HepG2 (cell line): ENCODE results near the gene MXRA7. TPM values are rescaled to one million over a fixed set of nuclear protein-coding genes. Genes with fewer than 3 reads are reported as not detected.

Experiments used
- ATF6 ChIP-seq: sonication (generic); formaldehyde crosslinking; conservative IDR thresholded peaks from 2 replicates; pipeline ENCODE4 v1.4.0; 2020; ENCODE audit warnings: missing genetic modification reagents
- CBX1 ChIP-seq: IDR thresholded peaks from one replicate; pipeline ENCODE4 v1.6.1; 2016; ENCODE audit warnings: antibody characterized with exemption, low read depth
- CC2D1A ChIP-seq: sonication (generic); formaldehyde crosslinking; IDR thresholded peaks from 2 replicates; pipeline ENCODE4 v1.8.1; 2023; ENCODE audit warnings: mild to moderate bottlenecking, missing genetic modification reagents
- CCAR2 ChIP-seq: fragments of 200-400 bp; formaldehyde crosslinking; optimal IDR thresholded peaks from 2 replicates; pipeline ENCODE3; 2018; ENCODE audit warnings: low read depth, mild to moderate bottlenecking, low read length, moderate library complexity
- GMEB2 ChIP-seq: IDR thresholded peaks from 2 replicates; pipeline ENCODE4 v1.6.1; 2016; ENCODE audit warnings: missing biosample characterization, missing genetic modification reagents, low read depth
- GRHL1 ChIP-seq: sonication (generic); formaldehyde crosslinking; conservative IDR thresholded peaks from 2 replicates; pipeline ENCODE4 v1.8.0; 2022; ENCODE audit warnings: missing genetic modification reagents
- HES4 ChIP-seq: sonication (generic); formaldehyde crosslinking; IDR thresholded peaks from 2 replicates; pipeline ENCODE4 v1.9.0; 2021; ENCODE audit warnings: mild to moderate bottlenecking, missing genetic modification reagents, borderline replicate concordance
- KDM4B ChIP-seq: sonication (generic); formaldehyde crosslinking; IDR thresholded peaks from 2 replicates; pipeline ENCODE4 v1.4.0; 2020; ENCODE audit warnings: missing genetic modification reagents
- KDM6A ChIP-seq: IDR thresholded peaks from 2 replicates; pipeline ENCODE4 v1.6.1; 2016; ENCODE audit warnings: low read depth
- NCOR1 ChIP-seq: fragments of 200-600 bp; sonication (generic); IDR thresholded peaks from 2 replicates; pipeline ENCODE4 v1.7.0; 2017; ENCODE audit warnings: antibody characterized with exemption, low read length, borderline replicate concordance
- NFYB ChIP-seq: sonication (generic); formaldehyde crosslinking; IDR thresholded peaks from 2 replicates; pipeline ENCODE4 v1.4.0; 2020; ENCODE audit warnings: missing genetic modification reagents
- RFXANK ChIP-seq: IDR thresholded peaks from 2 replicates; pipeline ENCODE4 v1.6.1; 2016
- SETDB1 ChIP-seq: sonication (generic); formaldehyde crosslinking; IDR thresholded peaks from 2 replicates; pipeline ENCODE4 v1.5.1; 2020; ENCODE audit warnings: missing genetic modification reagents, mild to moderate bottlenecking, borderline replicate concordance
- SMAD9 ChIP-seq: sonication (generic); formaldehyde crosslinking; IDR thresholded peaks from 2 replicates; pipeline ENCODE4 v1.5.1; 2020; ENCODE audit warnings: mild to moderate bottlenecking, missing genetic modification reagents
- SOX5 ChIP-seq: IDR thresholded peaks from 2 replicates; pipeline ENCODE4 v1.6.1; 2016; ENCODE audit warnings: borderline replicate concordance
- SRF ChIP-seq: IDR thresholded peaks from 2 replicates; pipeline ENCODE4 v1.6.1; 2011; ENCODE audit warnings: mild to moderate bottlenecking, low read depth, low read length, moderate library complexity
- SRSF1 ChIP-seq: fragments of 200-400 bp; formaldehyde crosslinking; optimal IDR thresholded peaks from 2 replicates; pipeline ENCODE3; 2017; ENCODE audit warnings: mild to moderate bottlenecking, low read depth, low read length, moderate library complexity
- TCF12 ChIP-seq, 2 experiments: fragments of 450-650 bp in 1 of 2; sonication (generic) in 1 of 2; formaldehyde crosslinking in 1 of 2; IDR thresholded peaks; 2 replicates each; pipeline versions ENCODE4 v1.6.1 to v1.8.0; 2017 to 2022; ENCODE audit warnings: antibody characterized with exemption in 1 of 2, mild to moderate bottlenecking in 1 of 2, missing genetic modification reagents in 1 of 2, moderate library complexity in 1 of 2
- TEAD2 ChIP-seq: sonication (generic); formaldehyde crosslinking; IDR thresholded peaks from 2 replicates; pipeline ENCODE4 v1.9.0; 2021; ENCODE audit warnings: missing genetic modification reagents
- WIZ ChIP-seq: sonication (generic); formaldehyde crosslinking; IDR thresholded peaks from 2 replicates; pipeline ENCODE4 v1.5.1; 2020; ENCODE audit warnings: mild to moderate bottlenecking, missing genetic modification reagents
- ZEB1 ChIP-seq: IDR thresholded peaks from 2 replicates; pipeline ENCODE4 v1.6.1; 2012; ENCODE audit warnings: mild to moderate bottlenecking, low read depth, inconsistent platforms; ENCODE audit not compliant: insufficient replicate concordance
- ZNF296 ChIP-seq: sonication (generic); formaldehyde crosslinking; conservative IDR thresholded peaks from 2 replicates; pipeline ENCODE4 v1.5.0; 2020; ENCODE audit warnings: mild to moderate bottlenecking, missing genetic modification reagents
- ZNF503 ChIP-seq: sonication (generic); formaldehyde crosslinking; IDR thresholded peaks from 2 replicates; pipeline ENCODE4 v1.4.0; 2020; ENCODE audit warnings: missing genetic modification reagents
- ZNF776 ChIP-seq: sonication (generic); formaldehyde crosslinking; IDR thresholded peaks from 2 replicates; pipeline ENCODE4 v1.4.0; 2020; ENCODE audit warnings: mild to moderate bottlenecking, missing genetic modification reagents
- polyA plus RNA-seq, 8 experiments: library from polyadenylated mRNA; depleted of rRNA in 3 of 8; stranded (reverse) in 7 of 8; unstranded in 1 of 8; fragments of >200 nt; fragmentation: Illumina TruSeq in 4 of 8; extraction: Trizol in 4 of 8; gene quantifications; 2 replicates each; pipeline versions ENCODE4 v1.2.1 to v1.2.3, GENCODE V29; 2011 to 2016; ENCODE audit warnings: low read depth in 4 of 8, missing spikeins in 1 of 8, mixed read lengths in 1 of 8; ENCODE audit not compliant: insufficient read depth in 1 of 8
- total RNA-seq, 5 experiments: library from RNA; depleted of rRNA; stranded (reverse); fragments of >200 nt; fragmentation: Illumina TruSeq; extraction: Trizol; gene quantifications; 2 replicates each; pipeline ENCODE4 v1.2.3, GENCODE V29; 2016; ENCODE audit warnings: low read depth in 1 of 5

MXRA7 gene
- total and polyA plus RNA-seq, 2 of the 13 experiments (the other 11 are each of a cell fraction or from before 2014, with no cell fraction given), result 44.8 to 112 TPM

- TF ChIP-seq TEAD2, result no peak; the same call in 1 of the 2 replicates
- no peak for TF ChIP-seq NFYB
- TF ChIP-seq SOX5 (CRISPR knock-in tag), result peak; percentile 60
- no peak for TF ChIP-seq CC2D1A (CRISPR knock-in tag)
- TF ChIP-seq WIZ (CRISPR knock-in tag), result no peak; the same call in 1 of the 2 replicates
- no peak for TF ChIP-seq SETDB1 (CRISPR knock-in tag)
- TF ChIP-seq ATF6, result no peak
- TF ChIP-seq ZNF296 (CRISPR knock-in tag), result no peak
- no peak for TF ChIP-seq SMAD9 (CRISPR knock-in tag)
- no peak for TF ChIP-seq SRF
- no peak for TF ChIP-seq CBX1
- TF ChIP-seq GRHL1 (CRISPR knock-in tag), result no peak
- peak; percentile 41; the same call in 1 of the 2 replicates for TF ChIP-seq KDM4B (CRISPR knock-in tag)
- peak; percentile 89 for TF ChIP-seq SRSF1
- 0 out of 2 replicates have a peak, but pooled peaks have one; percentile 74 for TF ChIP-seq RFXANK (CRISPR knock-in tag)
- peak; percentile 6 for TF ChIP-seq ZEB1
- no peak for TF ChIP-seq CCAR2
- TF ChIP-seq NCOR1, result peak; percentile 69; the same call in 1 of the 2 replicates
- 0 out of 2 replicates have a peak, but pooled peaks have one; percentile 18 for TF ChIP-seq ZNF503
- no peak for TF ChIP-seq TCF12 (IDR thresholded peaks at IDR 0.05)
- no peak; the same call in 1 of the 2 replicates for TF ChIP-seq TCF12 (CRISPR knock-in tag; IDR thresholded peaks at IDR 0.05)
- 0 out of 2 replicates have a peak, but pooled peaks have one; percentile 66 for TF ChIP-seq HES4
- TF ChIP-seq ZNF776 (CRISPR knock-in tag), result no peak
- TF ChIP-seq KDM6A (CRISPR knock-in tag), result no peak
- TF ChIP-seq GMEB2 (CRISPR knock-in tag), result peak; percentile 72; the same call in 1 of the 2 replicates
These were observed 27.1 kb upstream of the MXRA7 start, which contains the start of gene MFSD11 (continued) for GRCh38 chr17:76737676-76738467.
